Activated CD4-positive, alpha-beta T cell treated with anti-CD3 and anti-CD28 coated beads for 36 hours (primary cell): ENCODE data around the gene TMTC1. TPM values are rescaled to one million over a fixed set of nuclear protein-coding genes. Genes with fewer than 3 reads are reported as not detected.

Source experiments
- ATAC-seq: fragments of 200-7000 bp; cut with Tn5 transposase; one replicate; pipeline ENCODE4 v1.10.0; 2021; ENCODE audit warnings: mild to moderate bottlenecking, moderate library complexity
- CTCF ChIA-PET: fragments of 350-600 bp; sonication (Branson Sonifier 250); formaldehyde crosslinking; loops from one replicate; lab custom pipeline; 2021; ENCODE audit warnings: antibody characterized with exemption; lab: Charles Lee
- POLR2A ChIA-PET: fragments of 350-600 bp; sonication (Branson Sonifier 250); formaldehyde crosslinking; loops from one replicate; lab custom pipeline; 2021; ENCODE audit warnings: antibody characterized with exemption, inconsistent platforms; lab: Charles Lee
- DNase-seq: peaks from one replicate; pipeline ENCODE4 v3.0.0-alpha.2; 2020
- H3K27ac Mint-ChIP-seq: one replicate; pipeline ENCODE4 v1.8.0; 2021; ENCODE audit warnings: mixed read lengths
- H3K27me3 Mint-ChIP-seq: one replicate; pipeline ENCODE4 v1.8.0; 2021; ENCODE audit warnings: mixed read lengths
- H3K36me3 Mint-ChIP-seq: one replicate; pipeline ENCODE4 v1.8.0; 2021; ENCODE audit warnings: low read depth, mixed read lengths
- H3K4me1 Mint-ChIP-seq: one replicate; pipeline ENCODE4 v1.8.0; 2021; ENCODE audit warnings: mixed read lengths
- H3K4me3 Mint-ChIP-seq: one replicate; pipeline ENCODE4 v1.8.0; 2021; ENCODE audit warnings: mild to moderate bottlenecking, moderate library complexity, mixed read lengths
- H3K9me3 Mint-ChIP-seq: one replicate; pipeline ENCODE4 v1.8.0; 2021; ENCODE audit warnings: low read depth, mixed read lengths
- intact Hi-C, 2 experiments: fragments of 100-400 bp; cut with DNase I in 1 of 2; cut with micrococcal nuclease in 1 of 2; formaldehyde crosslinking; loops; one replicate each; pipeline versions ENCODE4 v1.14.2 to v1.15.1; 2022 to 2024; cut with DNase I, micrococcal nuclease
- total RNA-seq, 2 experiments: library from RNA; stranded (reverse); gene quantifications; one replicate each; pipeline ENCODE4 v1.2.3, GENCODE V29; 2021

Gene TMTC1
- total RNA-seq, 2 experiments from 2014 or later: 0.04 to 0.30 TPM

DNA sequence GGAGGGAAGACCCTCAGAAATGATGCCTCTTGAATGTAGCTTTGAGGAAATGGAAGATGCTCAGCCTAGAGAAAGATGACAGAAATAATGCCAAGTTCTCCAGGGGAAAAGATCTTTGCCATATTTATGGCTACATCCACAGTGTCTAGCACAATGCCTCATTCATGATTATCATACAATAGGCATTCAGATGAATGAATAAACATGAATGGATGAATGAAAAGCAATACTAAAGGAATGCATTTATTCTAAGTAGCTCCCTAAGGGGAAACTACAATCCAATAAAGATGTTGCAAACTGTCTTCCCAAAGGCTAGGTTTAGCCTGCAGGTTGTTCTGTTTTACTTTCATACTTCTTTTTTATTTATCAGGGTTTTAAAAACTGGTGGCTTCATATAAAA lies 12.0 kb downstream of the TMTC1 start:
- Mint-ChIP-seq H3K27ac (no peak overlapping the region), H3K9me3 (peaks cover 7% of the 10 kb centered on the region), H3K27me3 (peaks cover 3% of the 10 kb centered on the region), H3K4me3 (no peak overlapping the region), H3K36me3 (no peaks in the 10 kb centered on the region), H3K4me1 (no peaks in the 10 kb centered on the region)
- ATAC-seq (no peak), DNase-seq (no peak)
- POLR2A ChIA-PET: no interaction called here
- intact Hi-C loops: no loop called here
- CTCF ChIA-PET: no interaction called here

DNA sequence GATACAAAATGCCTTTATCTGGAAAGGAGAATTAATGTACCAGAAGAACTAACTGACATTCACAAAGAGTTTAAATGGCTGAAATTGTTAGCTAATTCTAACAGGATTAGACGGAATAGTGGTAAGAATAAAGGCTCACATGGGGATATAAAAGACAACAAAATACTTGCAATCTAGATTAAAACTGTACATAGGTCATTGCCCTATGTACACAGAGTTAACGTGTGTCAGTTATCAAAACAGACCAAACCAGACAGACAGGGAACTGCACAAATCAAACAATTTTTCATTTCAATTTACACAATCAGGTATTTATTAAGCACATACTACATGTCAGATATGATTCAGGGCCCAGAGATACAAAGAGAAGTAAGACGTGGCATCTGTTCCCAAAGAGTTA lies 12.6 kb downstream of the TMTC1 start:
- CTCF ChIA-PET: no interaction called here
- intact Hi-C loops: no loop called here
- Mint-ChIP-seq H3K36me3 (no peaks in the 10 kb centered on the region), H3K27me3 (no peaks in the 10 kb centered on the region), H3K4me3 (no peak overlapping the region), H3K4me1 (no peaks in the 10 kb centered on the region), H3K27ac (no peak overlapping the region), H3K9me3 (peaks cover 7% of the 10 kb centered on the region)
- ATAC-seq: no peak
- POLR2A ChIA-PET: no interaction called here
- DNase-seq: no peak

DNA sequence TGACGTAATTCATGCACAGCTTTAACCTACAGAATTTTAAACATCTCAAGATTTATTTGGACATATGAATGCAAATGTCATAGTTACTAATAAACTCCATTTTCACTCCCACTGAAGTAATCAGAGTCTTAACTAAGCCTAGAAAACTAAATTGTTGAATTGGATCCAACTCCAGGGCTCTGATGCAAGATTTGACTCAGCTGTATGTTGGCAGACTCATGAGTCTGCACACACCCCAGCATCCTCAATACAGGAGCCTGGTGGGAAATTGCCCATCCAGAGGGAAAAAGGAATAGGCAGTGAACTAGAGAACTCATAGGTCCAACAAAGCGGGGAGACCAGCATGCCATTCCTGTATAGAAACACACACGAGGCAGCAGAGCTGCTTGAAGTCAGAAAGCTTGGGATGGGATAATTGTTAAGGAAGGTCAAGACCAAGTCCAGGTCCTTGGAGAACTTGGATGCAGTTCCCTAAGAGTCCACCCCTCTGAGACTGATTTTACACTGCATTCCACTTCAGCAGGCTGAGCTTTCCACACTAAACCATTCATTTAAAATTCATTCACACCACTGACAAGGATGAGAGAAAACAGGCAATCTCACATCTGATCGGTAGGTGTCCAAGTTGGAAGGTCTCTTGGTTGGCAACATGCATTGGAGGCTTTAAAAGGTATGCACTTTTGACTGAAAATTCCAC lies 14.4 kb downstream of the TMTC1 start:
- Mint-ChIP-seq H3K27ac (no peak overlapping the region), H3K4me1 (no peaks in the 10 kb centered on the region), H3K36me3 (no peaks in the 10 kb centered on the region), H3K27me3 (no peaks in the 10 kb centered on the region), H3K4me3 (no peak overlapping the region), H3K9me3 (no peaks in the 10 kb centered on the region)
- ChIA-PET CTCF (interaction anchor here (0.6 kb wide), 1 partner anchor 1006 kb away, joined by 3 read pairs; no protein-coding TSS in a partner anchor), POLR2A (no interaction called here)
- intact Hi-C loops: no loop called here
- ATAC-seq: no peak
- DNase-seq: no peak

DNA sequence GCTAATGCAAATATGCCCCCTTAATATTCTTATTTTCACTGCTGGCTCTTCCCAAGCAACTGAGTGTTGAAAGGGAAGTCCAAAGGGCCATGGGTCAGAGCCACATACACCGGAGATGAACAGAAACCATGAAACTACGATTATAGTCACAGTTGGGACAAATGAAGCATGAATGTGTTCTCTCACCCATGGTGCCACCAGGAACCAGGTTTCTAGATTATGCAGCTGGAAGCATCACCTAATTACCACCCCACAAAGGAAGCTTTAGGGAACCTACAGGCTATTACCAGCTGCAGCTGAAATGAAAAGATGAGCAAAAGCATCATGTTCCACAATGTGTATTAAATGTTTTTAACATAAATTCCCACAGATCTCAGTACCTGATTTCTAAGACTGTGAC lies 15.4 kb downstream of the TMTC1 start:
- ATAC-seq: no peak
- POLR2A ChIA-PET: no interaction called here

DNA sequence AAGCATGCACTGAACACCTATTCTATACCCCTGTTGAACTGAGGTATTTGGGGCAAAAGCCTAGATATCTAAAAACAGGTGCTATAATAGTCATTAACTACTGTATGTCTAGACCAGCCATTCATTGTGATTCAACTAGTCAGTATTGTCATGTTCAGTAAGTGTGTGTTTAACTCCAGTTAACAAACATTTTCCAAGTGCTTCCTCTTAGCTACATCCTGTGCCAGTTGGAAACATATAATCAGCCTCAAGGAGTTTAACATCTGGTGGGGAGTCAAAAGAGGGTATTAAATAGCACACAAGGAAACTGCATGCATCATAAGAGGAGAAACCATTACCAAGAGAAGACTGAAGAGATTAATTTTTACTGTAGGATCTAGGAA lies 20.4 kb downstream of the TMTC1 start:
- no peaks in the 10 kb centered on the region for H3K27me3 Mint-ChIP-seq
- no peaks in the 10 kb centered on the region for H3K4me1 Mint-ChIP-seq
- H3K4me3 Mint-ChIP-seq: no peak overlapping the region
- no peak for DNase-seq
- H3K27ac Mint-ChIP-seq: no peak overlapping the region
- CTCF ChIA-PET: interaction anchor here (0.7 kb wide), 1 partner anchor 30 kb away, joined by 3 read pairs; no protein-coding TSS in a partner anchor
- no peaks in the 10 kb centered on the region for H3K36me3 Mint-ChIP-seq
- ATAC-seq: no peak
- intact Hi-C loops: no loop called here
- POLR2A ChIA-PET: no interaction called here
- no peaks in the 10 kb centered on the region for H3K9me3 Mint-ChIP-seq

More for the DNA sequence above, 15.4 kb downstream of the TMTC1 start:
- DNase-seq: no peak
- Mint-ChIP-seq H3K27me3 (no peaks in the 10 kb centered on the region), H3K27ac (no peak overlapping the region), H3K4me3 (no peak overlapping the region), H3K36me3 (no peaks in the 10 kb centered on the region), H3K9me3 (no peaks in the 10 kb centered on the region), H3K4me1 (no peaks in the 10 kb centered on the region)
- intact Hi-C loops: no loop called here
- CTCF ChIA-PET: interaction anchor here (0.6 kb wide), 1 partner anchor 1007 kb away, joined by 3 read pairs; no protein-coding TSS in a partner anchor

DNA sequence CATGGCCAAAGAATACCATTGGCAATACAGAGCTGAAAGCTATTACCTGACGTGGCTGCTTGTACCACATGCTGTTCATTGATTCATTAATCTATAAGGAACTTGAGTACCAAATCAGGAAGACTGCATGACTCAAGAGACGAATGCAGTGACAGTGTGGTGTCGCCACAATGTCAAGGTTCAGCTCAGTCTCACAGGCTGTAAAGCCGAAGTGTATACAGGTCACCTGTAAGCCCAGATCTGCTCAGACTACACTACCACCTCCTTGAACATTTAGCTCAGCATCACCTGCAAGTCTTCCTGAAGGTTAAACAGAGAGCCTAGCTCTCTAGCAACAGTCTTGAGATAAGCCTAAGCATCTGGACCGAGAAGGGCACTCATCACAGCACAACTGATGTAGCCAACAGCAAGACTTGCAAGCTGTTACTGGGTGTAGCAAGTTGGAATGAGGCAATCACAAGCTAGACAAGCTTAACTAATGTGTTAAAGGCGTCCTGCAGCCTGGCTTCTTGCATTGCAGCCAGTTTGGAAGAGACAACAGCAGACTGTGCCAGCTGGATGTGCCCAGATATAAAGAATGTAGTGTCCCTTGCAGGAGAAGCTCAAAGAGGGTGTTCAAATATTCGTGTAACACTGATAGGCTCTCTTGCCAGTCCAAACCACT lies 21.0 kb downstream of the TMTC1 start:
- H3K27me3 Mint-ChIP-seq: no peaks in the 10 kb centered on the region

DNA sequence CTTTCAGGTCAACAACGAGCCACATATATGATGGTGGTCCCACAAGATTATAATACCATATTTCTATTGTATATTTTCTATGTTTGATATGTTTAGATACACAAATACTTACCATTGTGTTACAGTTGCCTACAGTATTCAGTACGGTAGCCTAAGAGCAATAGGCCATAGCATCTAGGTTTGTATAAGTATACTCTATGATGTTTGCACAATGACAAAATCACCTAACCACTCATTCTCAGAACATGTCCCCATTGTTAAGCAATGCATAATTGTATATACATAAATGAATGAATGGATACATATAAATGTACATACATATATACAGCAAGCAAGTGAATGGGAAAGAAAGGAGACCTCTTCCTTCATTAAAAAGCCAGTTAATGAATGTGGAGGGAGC lies 23.8 kb downstream of the TMTC1 start:
- Mint-ChIP-seq H3K4me1 (no peaks in the 10 kb centered on the region), H3K4me3 (no peak overlapping the region), H3K9me3 (peaks cover 2% of the 10 kb centered on the region), H3K36me3 (no peaks in the 10 kb centered on the region), H3K27me3 (no peaks in the 10 kb centered on the region), H3K27ac (no peak overlapping the region)
- no peak for ATAC-seq
- no peak for DNase-seq
- POLR2A ChIA-PET: no interaction called here
- CTCF ChIA-PET: no interaction called here
- intact Hi-C loops: no loop called here

More for the DNA sequence above, 21.0 kb downstream of the TMTC1 start:
- H3K4me3 Mint-ChIP-seq: no peak overlapping the region
- H3K36me3 Mint-ChIP-seq: no peaks in the 10 kb centered on the region
- ChIA-PET CTCF (interaction anchor here (0.7 kb wide), 1 partner anchor 30 kb away, joined by 3 read pairs; no protein-coding TSS in a partner anchor), POLR2A (no interaction called here)
- H3K27ac Mint-ChIP-seq: no peak overlapping the region
- DNase-seq (no peak), ATAC-seq (no peak)
- intact Hi-C loops: no loop called here
- no peaks in the 10 kb centered on the region for H3K9me3 Mint-ChIP-seq
- no peaks in the 10 kb centered on the region for H3K4me1 Mint-ChIP-seq

DNA sequence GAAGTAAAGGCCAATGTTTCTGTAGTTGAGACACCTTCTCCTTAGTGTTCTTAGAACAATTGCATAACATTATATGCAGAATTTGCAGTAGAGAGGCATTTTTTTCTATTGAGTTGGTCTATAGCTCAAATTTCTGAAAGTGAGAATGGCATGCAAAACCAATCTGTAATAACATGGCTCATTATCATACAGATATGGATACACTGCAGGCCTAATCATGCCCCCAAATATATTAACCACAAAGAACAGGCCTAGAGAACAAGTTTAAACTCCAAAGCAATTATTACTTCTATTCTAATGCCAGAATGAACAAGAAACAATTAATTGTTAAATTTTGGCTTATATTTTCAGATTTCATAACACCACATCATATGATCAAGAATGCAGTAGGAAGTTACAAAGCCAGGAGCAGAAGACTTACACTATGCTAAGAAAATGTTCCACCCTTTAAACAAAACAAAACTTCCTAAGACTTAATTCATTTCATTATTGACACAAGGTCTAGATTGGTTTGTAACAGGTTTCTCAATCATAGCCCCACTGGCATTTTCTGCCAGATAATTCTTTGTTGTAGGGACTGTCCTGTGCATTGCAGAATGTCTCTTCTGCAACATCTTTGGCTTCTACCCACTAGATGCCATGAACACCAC lies 26.9 kb downstream of the TMTC1 start:
- Mint-ChIP-seq H3K4me3 (no peak overlapping the region), H3K27ac (no peak overlapping the region), H3K36me3 (no peaks in the 10 kb centered on the region), H3K27me3 (no peaks in the 10 kb centered on the region), H3K4me1 (no peaks in the 10 kb centered on the region), H3K9me3 (peaks cover 2% of the 10 kb centered on the region)
- ATAC-seq: no peak
- intact Hi-C loops: no loop called here
- DNase-seq: no peak
- ChIA-PET POLR2A (no interaction called here), CTCF (interaction anchor here (0.6 kb wide), 1 partner anchor 820 kb away, joined by 3 read pairs; no protein-coding TSS in a partner anchor)

DNA sequence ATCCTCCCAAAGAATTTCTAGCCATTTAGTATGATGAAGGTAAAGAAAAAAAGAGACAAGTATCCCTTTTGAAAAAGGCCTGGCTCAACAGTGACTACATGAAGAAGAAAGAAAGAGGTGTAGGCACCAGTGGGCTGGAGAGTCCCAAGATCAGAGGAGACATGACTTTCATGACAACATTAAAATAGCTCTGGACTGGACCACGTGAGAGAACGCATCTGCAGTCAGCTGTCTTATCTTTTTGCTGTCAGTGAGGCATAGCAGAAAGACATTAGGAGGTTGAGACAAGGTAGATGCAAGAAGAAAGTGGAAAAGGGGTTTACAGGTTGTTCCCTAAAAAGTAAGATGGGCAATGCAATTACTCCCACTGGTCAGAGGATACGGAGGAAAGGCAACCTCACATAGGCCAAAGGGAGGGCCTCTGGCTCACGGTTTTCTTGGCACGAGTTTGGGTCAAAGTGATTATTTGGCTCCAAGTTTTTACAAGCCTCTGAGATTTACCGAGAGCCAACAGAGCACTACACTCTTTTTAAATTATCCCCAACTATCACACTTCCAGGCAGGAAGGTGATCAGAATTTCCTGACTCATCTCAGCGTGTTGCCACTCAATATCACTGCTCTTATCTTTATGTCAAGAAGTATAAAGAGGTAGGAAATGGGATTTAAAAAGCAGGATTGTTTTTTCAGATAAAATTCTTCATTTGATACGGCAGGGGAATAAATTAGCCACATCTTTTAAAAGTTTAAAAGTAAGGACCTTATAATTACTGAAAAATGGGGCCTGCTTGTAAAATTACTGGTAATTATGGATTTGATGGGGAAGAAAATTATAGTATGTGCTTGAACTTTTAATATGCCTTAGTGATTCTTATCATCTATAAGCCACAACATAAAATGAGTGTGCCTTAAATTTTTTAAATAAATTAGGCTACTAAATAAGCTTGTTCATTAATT lies 29.2 kb downstream of the TMTC1 start:
- POLR2A ChIA-PET: no interaction called here
- H3K36me3 Mint-ChIP-seq: no peaks in the 10 kb centered on the region
- ATAC-seq: no peak

DNA sequence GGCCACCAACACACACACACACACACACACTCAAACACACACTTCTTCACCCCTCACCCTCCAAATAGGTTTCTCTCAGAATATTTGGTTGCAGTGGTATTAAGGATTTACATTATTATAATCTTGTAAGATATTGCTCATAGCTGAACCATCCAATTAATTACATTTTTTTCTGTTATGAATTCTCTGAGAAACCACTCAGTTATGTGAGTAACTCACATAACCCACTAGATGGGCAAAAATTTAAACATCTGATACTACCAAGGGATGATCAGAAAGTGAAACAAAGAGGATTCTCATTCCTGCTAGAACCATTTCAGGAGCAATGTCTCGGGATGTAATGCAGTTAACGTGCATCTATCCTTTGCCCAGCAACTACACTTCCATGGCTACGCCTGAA lies 31.6 kb downstream of the TMTC1 start:
- intact Hi-C loops: no loop called here

More for the DNA sequence above, 29.2 kb downstream of the TMTC1 start:
- CTCF ChIA-PET: no interaction called here
- H3K4me1 Mint-ChIP-seq: no peaks in the 10 kb centered on the region
- peaks cover 6% of the 10 kb centered on the region for H3K27me3 Mint-ChIP-seq
- peaks cover 2% of the 10 kb centered on the region for H3K9me3 Mint-ChIP-seq
- no peak for DNase-seq
- no peak overlapping the region for H3K4me3 Mint-ChIP-seq
- intact Hi-C loops: no loop called here
- no peak overlapping the region for H3K27ac Mint-ChIP-seq

DNA sequence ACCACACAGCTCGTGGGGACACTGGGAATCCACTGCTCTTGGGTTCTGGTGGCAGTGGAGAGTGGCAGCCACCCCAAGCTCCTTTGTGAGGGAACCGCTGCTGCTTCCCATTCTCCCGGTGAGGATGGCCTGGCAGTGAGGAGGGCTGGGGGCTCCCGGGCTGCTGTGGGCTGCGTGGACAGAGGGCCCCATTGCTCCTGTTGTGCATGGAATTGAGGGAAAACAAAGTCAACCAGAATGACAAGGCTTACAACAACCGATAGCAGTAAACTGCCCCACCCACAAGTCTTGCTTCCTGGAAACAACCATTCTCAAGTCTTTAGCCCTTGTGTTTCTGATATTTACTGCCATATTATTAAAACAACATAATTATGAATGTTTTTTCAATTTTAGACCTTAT lies 32.1 kb downstream of the TMTC1 start:
- Mint-ChIP-seq H3K4me1 (no peaks in the 10 kb centered on the region), H3K27ac (no peak overlapping the region), H3K27me3 (peaks cover 7% of the 10 kb centered on the region), H3K9me3 (no peaks in the 10 kb centered on the region), H3K4me3 (no peak overlapping the region), H3K36me3 (no peaks in the 10 kb centered on the region)
- intact Hi-C loops: no loop called here
- CTCF ChIA-PET: interaction anchor here (1.3 kb wide), 1 partner anchor 10 kb away, joined by 3 read pairs; no protein-coding TSS in a partner anchor
- DNase-seq: no peak
- POLR2A ChIA-PET: no interaction called here
- ATAC-seq: no peak

More for the DNA sequence above, 31.6 kb downstream of the TMTC1 start:
- CTCF ChIA-PET: interaction anchor here (1.3 kb wide), 1 partner anchor 10 kb away, joined by 3 read pairs; no protein-coding TSS in a partner anchor
- Mint-ChIP-seq H3K27ac (no peak overlapping the region), H3K27me3 (peaks cover 7% of the 10 kb centered on the region), H3K4me3 (no peak overlapping the region), H3K36me3 (no peaks in the 10 kb centered on the region), H3K9me3 (no peaks in the 10 kb centered on the region), H3K4me1 (no peaks in the 10 kb centered on the region)
- no peak for ATAC-seq
- POLR2A ChIA-PET: no interaction called here
- no peak for DNase-seq
